HG03469 (cell line): ENCODE measurements around the gene TCP11X1.
"Not testable (repeated sequence)": the region's sequence is repeated elsewhere in the genome, so short reads cannot be mapped to it uniquely, and the experiment has no call there.

ENCODE experiments used
- ATAC-seq: cut with Tn5 transposase; IDR thresholded peaks from one replicate; pipeline ENCODE4 v1.9.1; 2021; ENCODE audit warnings: mild to moderate bottlenecking, moderate library complexity, moderate number of reproducible peaks; ENCODE audit not compliant: unreplicated experiment

TCP11X1 gene

GRCh38 chrX:102214986-102215385, at the start of gene TCP11X1:
Gene TCP11X1 (plus strand): TSS chrX:102215301.
- not testable (repeated sequence) for ATAC-seq

GRCh38 chrX:102185967-102186720, 29.0 kb upstream of the TCP11X1 start:
- no peak for ATAC-seq

- not testable (repeated sequence) for ATAC-seq
Observed at GRCh38 chrX:102207940-102208339, 7.2 kb upstream of the TCP11X1 start.

- not testable (repeated sequence) for ATAC-seq
Observed at GRCh38 chrX:102216497-102216896, 1.4 kb downstream of the TCP11X1 start.

GRCh38 chrX:102235678-102236077, 20.6 kb downstream of the TCP11X1 start:
- not testable (repeated sequence) for ATAC-seq

- not testable (repeated sequence) for ATAC-seq
Observed at GRCh38 chrX:102240265-102240664, 25.2 kb downstream of the TCP11X1 start.

- not testable (repeated sequence) for ATAC-seq
Observed at GRCh38 chrX:102246893-102247292, 31.8 kb downstream of the TCP11X1 start, which contains the start of gene NXF2. Gene NXF2 (plus strand): TSS chrX:102247167. CDS start chrX:102307079, 59,912 bp downstream.

GRCh38 chrX:102272231-102272630, 57.1 kb downstream of the TCP11X1 start:
- not testable (repeated sequence) for ATAC-seq
